Brain microvascular endothelial cell (primary cell): ENCODE data around the gene M1AP.

Experiments
- DNase-seq: peaks from one replicate; pipeline ENCODE4 v3.0.0-alpha.2; 2020
- H3K27ac ChIP-seq: fragments of 250-450 bp; sonication (Bioruptor Pico); 2 replicates; pipeline ENCODE4 v1.5.1; 2020; ENCODE audit warnings: mild to moderate bottlenecking, moderate library complexity
- H3K27me3 ChIP-seq: fragments of 250-450 bp; sonication (Bioruptor Pico); replicated peaks from 2 replicates; pipeline ENCODE4 v1.5.1; 2020; ENCODE audit warnings: mild to moderate bottlenecking
- H3K36me3 ChIP-seq: fragments of 250-450 bp; sonication (Bioruptor Pico); replicated peaks from 2 replicates; pipeline ENCODE4 v1.5.1; 2020; ENCODE audit warnings: mild to moderate bottlenecking
- H3K4me3 ChIP-seq: 2 replicates; pipeline ENCODE4 v1.5.1; 2011; ENCODE audit warnings: low read depth, mild to moderate bottlenecking, control low read depth, low read length, moderate library complexity
- CTCF ChIP-seq: IDR thresholded peaks from 2 replicates; pipeline ENCODE4 v1.5.1; 2011; ENCODE audit warnings: low read depth, mild to moderate bottlenecking, moderate library complexity, low read length, control low read depth, inconsistent platforms; ENCODE audit errors: missing control alignments
- in situ Hi-C: cut with HindIII; loops from 2 replicates; pipeline ENCODE4 v1.10.0; 2017; ENCODE audit warnings: low sequenced_read_pairs, low pct_ligation_motif_present

Gene M1AP

GRCh38 chr2:74653589-74653984 lies 5.5 kb upstream of the M1AP start:
- Histone ChIP-seq H3K4me3 (peak overlapping the region; percentile 68), H3K27me3 (no peaks in the 10 kb centered on the region), H3K27ac (no peak overlapping the region), H3K36me3 (no peaks in the 10 kb centered on the region)
- in situ Hi-C loops = no loop called here
- TF ChIP-seq CTCF = no peak
- no peak for DNase-seq

- no peak for DNase-seq
- Histone ChIP-seq H3K27me3 (no peaks in the 10 kb centered on the region), H3K4me3 (no peak overlapping the region), H3K36me3 (no peaks in the 10 kb centered on the region), H3K27ac (no peak overlapping the region)
- no peak for TF ChIP-seq CTCF
- in situ Hi-C loops = no loop called here
Observed at GRCh38 chr2:74646834-74647482, 1.2 kb downstream of the M1AP start.

DNA sequence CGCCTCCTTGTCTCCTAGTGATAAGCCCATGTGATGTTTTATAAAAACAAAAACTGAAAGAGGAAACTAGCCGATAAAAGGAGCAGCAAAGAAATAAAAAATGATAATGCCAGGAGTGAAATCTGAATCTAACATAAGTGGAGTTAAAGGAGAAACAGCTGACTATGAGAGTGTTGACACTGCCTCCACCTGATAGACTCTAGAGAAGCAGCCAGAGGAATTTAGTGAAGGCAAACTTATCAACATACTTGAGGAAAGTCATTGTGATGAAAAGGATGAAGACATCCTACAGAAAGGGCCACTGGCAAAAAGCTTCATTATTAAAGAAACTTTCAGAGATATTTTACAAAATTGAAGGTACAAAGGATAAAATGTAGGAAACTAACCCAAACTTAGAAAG lies 1.9 kb downstream of the M1AP start:
- no peaks in the 10 kb centered on the region for H3K36me3 ChIP-seq
- no peak for TF ChIP-seq CTCF
- DNase-seq = no peak
- H3K27me3 ChIP-seq = no peaks in the 10 kb centered on the region
- no peak overlapping the region for H3K4me3 ChIP-seq
- no peak overlapping the region for H3K27ac ChIP-seq
- in situ Hi-C loops = no loop called here

DNA sequence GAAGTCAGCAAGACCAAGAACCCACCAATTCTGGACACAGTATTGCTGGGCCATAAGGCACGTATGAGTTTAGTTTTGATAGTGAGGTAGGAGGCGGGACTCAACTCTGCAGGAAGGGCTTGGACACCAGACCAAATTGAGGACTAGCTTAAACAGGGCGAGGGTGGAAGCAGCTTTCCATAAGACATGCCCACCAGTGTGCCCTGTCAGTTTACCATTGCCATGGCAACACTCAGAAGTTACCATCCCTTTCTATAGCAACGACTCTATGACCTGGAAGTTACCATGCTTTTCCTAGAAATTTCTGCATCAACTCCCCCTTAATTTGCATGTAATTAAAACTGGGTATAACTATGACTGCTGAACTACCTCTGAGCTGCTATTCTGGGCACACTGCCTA lies 2.8 kb downstream of the M1AP start:
- DNase-seq = no peak
- in situ Hi-C loops = no loop called here
- no peaks in the 10 kb centered on the region for H3K27me3 ChIP-seq
- no peak overlapping the region for H3K27ac ChIP-seq
- no peak for TF ChIP-seq CTCF
- no peak overlapping the region for H3K4me3 ChIP-seq
- no peaks in the 10 kb centered on the region for H3K36me3 ChIP-seq

- in situ Hi-C loops = no loop called here
- Histone ChIP-seq H3K27me3 (peaks cover 2% of the 10 kb centered on the region), H3K36me3 (no peaks in the 10 kb centered on the region), H3K4me3 (no peak overlapping the region), H3K27ac (no peak overlapping the region)
- TF ChIP-seq CTCF = no peak
- no peak for DNase-seq
Observed at GRCh38 chr2:74639550-74639949, 8.6 kb downstream of the M1AP start.

DNA sequence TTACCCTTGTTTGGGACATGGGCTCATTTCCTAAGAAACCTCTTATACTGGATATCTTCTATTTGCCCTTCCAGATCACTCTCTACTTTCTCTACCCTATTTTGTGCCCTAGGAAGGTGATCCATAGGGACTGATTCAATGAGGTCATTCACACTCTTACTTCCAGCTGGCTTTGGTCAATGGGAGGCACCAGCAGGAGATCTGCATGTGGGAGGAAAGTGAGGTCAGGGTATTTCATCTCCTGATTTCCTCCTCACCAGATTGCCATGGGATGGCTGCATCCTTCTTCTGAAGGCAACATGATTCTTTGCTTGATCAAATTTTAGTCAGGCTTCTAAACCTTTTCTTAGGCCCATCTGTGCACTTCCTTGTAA lies 15.2 kb downstream of the M1AP start:
- no peak for DNase-seq
- Histone ChIP-seq H3K27ac (no peak overlapping the region), H3K36me3 (no peaks in the 10 kb centered on the region), H3K4me3 (no peak overlapping the region), H3K27me3 (no peaks in the 10 kb centered on the region)
- no peak for TF ChIP-seq CTCF
- in situ Hi-C loops = no loop called here
